NB4 (cell line): ENCODE measurements around the gene LEP.

ENCODE experiments used
- CTCF ChIP-seq: IDR thresholded peaks from one replicate; pipeline ENCODE4 v1.5.1; 2012; ENCODE audit warnings: low read depth, low read length
- MAX ChIP-seq: IDR thresholded peaks from 2 replicates; pipeline ENCODE4 v1.6.1; 2011; ENCODE audit warnings: low read depth, low read length
- POLR2A ChIP-seq: IDR thresholded peaks from 2 replicates; pipeline ENCODE4 v1.6.1; 2011; ENCODE audit warnings: mild to moderate bottlenecking; ENCODE audit not compliant: insufficient read length; ENCODE audit errors: extremely low read depth

GRCh38 chr7:128243273-128243672 is 2.2 kb downstream of the LEP start:
- TF ChIP-seq CTCF (no peak), POLR2A (no peak), MAX (no peak)
